BJ (cell line): Measurements from ENCODE around the gene SLITRK6. TPM values are rescaled to one million over a fixed set of nuclear protein-coding genes. Genes with fewer than 3 reads are reported as not detected.

Experiments
- CTCF ChIA-PET: fragments of 350-600 bp; formaldehyde crosslinking; extraction: SDS; loops from one replicate; lab custom pipeline; 2021; ENCODE audit warnings: antibody characterized with exemption, inconsistent platforms; lab: Yijun Ruan, JAX
- POLR2A ChIA-PET: fragments of 300-600 bp; sonication (Branson Sonifier 250); formaldehyde crosslinking; extraction: SDS; loops from one replicate; lab custom pipeline; 2021; ENCODE audit warnings: antibody characterized with exemption; lab: Charles Lee
- DNase-seq: peaks from one replicate; pipeline ENCODE4 v3.0.0-alpha.2; 2011; ENCODE audit warnings: low read depth
- H3K27me3 ChIP-seq: 2 replicates; pipeline ENCODE4 v1.6.0; 2011; ENCODE audit warnings: low read length; ENCODE audit not compliant: control insufficient read depth, insufficient read depth
- H3K36me3 ChIP-seq: 2 replicates; pipeline ENCODE4 v1.5.1; 2011; ENCODE audit warnings: low read length; ENCODE audit not compliant: control insufficient read depth, insufficient read depth
- H3K4me3 ChIP-seq: 2 replicates; pipeline ENCODE4 v1.5.1; 2011; ENCODE audit warnings: low read depth, mild to moderate bottlenecking, control low read depth, low read length
- CTCF ChIP-seq: IDR thresholded peaks from 2 replicates; pipeline ENCODE4 v1.5.1; 2011; ENCODE audit warnings: low read depth, mild to moderate bottlenecking, control low read depth, inconsistent platforms, low read length, moderate library complexity; ENCODE audit not compliant: insufficient read depth
- polyA plus RNA-seq: library from polyadenylated mRNA; depleted of rRNA; stranded (reverse); fragments of >200 nt; gene quantifications from 2 replicates; pipeline ENCODE4 v1.2.3, GENCODE V29; 2011

The SLITRK6 gene
- polyA plus RNA-seq, 1 experiment, result 0.31 TPM

GRCh38 chr13:85825454-85825853 is 26.2 kb upstream of the SLITRK6 start:
- no peak for TF ChIP-seq CTCF
- no peak for DNase-seq
- Histone ChIP-seq H3K36me3 (no peaks in the 10 kb centered on the region), H3K27me3 (no peaks in the 10 kb centered on the region), H3K4me3 (no peak overlapping the region)
- POLR2A ChIA-PET, result no interaction called here
- CTCF ChIA-PET, result no interaction called here

- CTCF ChIA-PET, result no interaction called here
- POLR2A ChIA-PET, result no interaction called here
- Histone ChIP-seq H3K4me3 (no peak overlapping the region), H3K36me3 (no peaks in the 10 kb centered on the region), H3K27me3 (no peaks in the 10 kb centered on the region)
- no peak for DNase-seq
- TF ChIP-seq CTCF, result no peak
These were observed 24.6 kb upstream of the SLITRK6 start for GRCh38 chr13:85823832-85824231.

- CTCF ChIA-PET, result no interaction called here
- no peaks in the 10 kb centered on the region for H3K36me3 ChIP-seq
- no peak overlapping the region for H3K4me3 ChIP-seq
- TF ChIP-seq CTCF, result no peak
- no peak for DNase-seq
- H3K27me3 ChIP-seq, result no peaks in the 10 kb centered on the region
- POLR2A ChIA-PET, result no interaction called here
These were observed 20.3 kb upstream of the SLITRK6 start for GRCh38 chr13:85819513-85819912.

GRCh38 chr13:85816413-85816812 is 17.2 kb upstream of the SLITRK6 start:
- POLR2A ChIA-PET, result no interaction called here
- H3K27me3 ChIP-seq, result no peaks in the 10 kb centered on the region
- no peak for DNase-seq
- no peaks in the 10 kb centered on the region for H3K36me3 ChIP-seq
- CTCF ChIA-PET, result no interaction called here
- no peak for TF ChIP-seq CTCF
- no peak overlapping the region for H3K4me3 ChIP-seq

GRCh38 chr13:85812282-85812681 is 13.1 kb upstream of the SLITRK6 start:
- DNase-seq, result no peak
- Histone ChIP-seq H3K4me3 (no peak overlapping the region), H3K27me3 (no peaks in the 10 kb centered on the region), H3K36me3 (no peaks in the 10 kb centered on the region)
- TF ChIP-seq CTCF, result no peak
- CTCF ChIA-PET, result no interaction called here
- POLR2A ChIA-PET, result no interaction called here
